ACHN (cell line): Measurements from ENCODE around the gene WDR18.
"Not testable (repeated sequence)": the region's sequence is repeated elsewhere in the genome, so short reads cannot be mapped to it uniquely, and the experiment has no call there.

ENCODE experiments used
- DNase-seq: peaks from one replicate; pipeline ENCODE4 v3.0.0-alpha.2; 2015
- in situ Hi-C: cut with HindIII; loops from 2 replicates; pipeline ENCODE4 v1.10.0; 2017; ENCODE audit warnings: low sequenced_read_pairs, low pct_ligation_motif_present, low pct_unique_long_range_greater_than_20kb

The WDR18 gene

GRCh38 chr19:1013218-1013617 lies 29.1 kb downstream of the WDR18 start:
- no peak for DNase-seq
- in situ Hi-C loops: no loop called here

DNA sequence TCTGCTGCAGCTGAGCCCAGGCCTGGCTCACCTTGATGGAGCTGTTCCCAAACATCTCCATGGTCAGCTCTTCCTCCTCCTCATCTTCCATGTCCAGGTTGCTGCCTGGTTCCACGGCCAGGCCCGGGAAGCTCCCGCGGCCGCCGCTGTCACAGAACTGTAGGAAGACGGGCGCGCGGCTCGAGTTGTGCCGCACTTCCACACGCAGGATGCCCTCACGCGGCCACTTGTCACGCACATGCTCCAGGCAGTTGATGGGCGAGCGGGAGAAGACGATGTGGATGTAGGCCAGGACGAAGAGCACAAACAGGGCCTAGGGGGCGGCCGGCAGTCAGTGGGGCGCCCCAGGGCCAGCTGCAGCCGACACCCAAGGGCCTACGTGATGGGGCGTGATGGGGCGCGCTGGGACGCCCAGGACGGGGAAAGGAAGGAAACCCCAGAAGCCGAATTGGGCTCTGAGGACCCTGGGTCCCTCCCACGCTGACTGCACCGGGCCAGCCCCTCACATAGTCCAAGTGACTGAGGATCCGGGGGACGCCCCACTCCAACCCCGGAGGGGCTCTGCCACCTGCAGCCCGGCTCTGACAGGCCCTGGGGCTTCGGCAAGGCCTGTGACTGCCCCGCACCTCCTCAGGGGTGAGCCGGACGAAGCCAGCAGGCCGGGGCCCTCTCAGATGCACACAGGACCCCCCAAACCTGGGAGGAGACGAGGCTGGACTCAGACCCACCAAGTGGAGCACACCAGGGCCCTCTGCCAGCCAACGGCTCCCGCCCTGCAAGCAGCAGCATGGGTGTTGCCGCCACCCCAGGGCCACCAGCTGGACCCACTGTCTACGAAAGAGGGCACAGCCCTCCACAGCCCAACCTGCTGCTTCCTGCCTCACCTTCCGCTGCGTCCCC lies 30.3 kb downstream of the WDR18 start:
- DNase-seq: no peak
- in situ Hi-C loops: no loop called here

DNA sequence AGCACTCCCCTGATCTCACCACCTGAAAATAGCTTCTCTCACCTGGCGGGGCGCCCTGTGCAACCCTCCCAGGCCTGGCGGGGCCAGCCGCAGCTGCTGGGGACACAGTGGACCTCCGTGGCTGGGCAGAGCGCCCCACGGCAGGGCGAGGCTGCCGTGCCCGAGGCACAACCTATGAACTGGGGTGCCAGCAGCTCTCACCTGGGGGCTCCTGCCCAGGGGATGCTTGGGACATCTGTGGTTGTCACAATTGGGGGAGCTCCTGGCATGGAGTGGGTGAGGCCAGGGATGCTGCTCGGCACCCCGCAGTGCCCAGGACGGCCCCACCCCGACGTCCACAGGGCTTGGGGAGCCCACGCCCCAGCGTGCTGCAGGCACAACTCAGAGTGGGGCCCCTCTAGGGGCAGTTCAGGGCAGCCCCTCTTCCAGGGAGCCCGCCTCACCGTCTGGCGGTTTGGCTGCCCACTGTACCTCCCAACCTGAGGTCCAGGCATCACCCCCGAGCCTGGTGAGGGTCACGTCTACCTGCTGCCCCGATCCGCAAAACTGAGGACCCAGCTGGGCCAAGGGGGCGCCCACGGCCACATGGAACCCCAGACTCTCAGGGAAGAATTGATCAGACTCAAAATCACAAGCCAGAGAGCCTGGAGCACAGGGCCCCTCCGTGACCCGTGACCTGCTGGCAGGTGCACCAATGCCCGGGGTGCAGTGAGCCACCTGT lies 31.1 kb downstream of the WDR18 start:
- in situ Hi-C loops: no loop called here

GRCh38 chr19:1015782-1016646 lies 31.9 kb downstream of the WDR18 start:
- in situ Hi-C loops: no loop called here
- DNase-seq: no peak

More for the DNA sequence above, 31.1 kb downstream of the WDR18 start:
- no peak for DNase-seq

DNA sequence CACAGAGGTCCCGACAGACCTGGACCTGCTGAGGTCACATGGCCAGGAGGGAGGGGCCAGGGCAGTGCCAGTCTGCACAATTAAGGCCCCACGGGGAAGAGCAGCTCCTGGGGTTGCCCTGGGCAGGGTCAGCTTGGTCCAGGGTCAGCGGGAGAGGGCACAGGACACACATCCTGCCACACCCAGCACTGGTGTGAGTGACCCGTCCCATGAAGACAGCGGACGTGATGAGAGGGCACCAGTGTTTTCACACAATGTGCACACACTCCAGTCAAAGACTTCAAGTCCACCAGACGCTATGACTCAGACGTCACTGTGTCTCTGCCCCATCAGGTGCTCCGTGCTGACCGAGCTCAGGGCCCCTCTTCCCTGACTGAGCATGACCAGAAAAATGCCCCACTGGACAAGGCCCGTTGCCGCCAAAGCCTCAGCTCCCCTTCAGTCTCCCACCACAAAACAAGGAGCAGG lies 32.5 kb downstream of the WDR18 start:
- DNase-seq: no peak
- in situ Hi-C loops: no loop called here

GRCh38 chr19:1017115-1017905 lies 33.2 kb downstream of the WDR18 start:
- DNase-seq: no peak
- in situ Hi-C loops: no loop called here

DNA sequence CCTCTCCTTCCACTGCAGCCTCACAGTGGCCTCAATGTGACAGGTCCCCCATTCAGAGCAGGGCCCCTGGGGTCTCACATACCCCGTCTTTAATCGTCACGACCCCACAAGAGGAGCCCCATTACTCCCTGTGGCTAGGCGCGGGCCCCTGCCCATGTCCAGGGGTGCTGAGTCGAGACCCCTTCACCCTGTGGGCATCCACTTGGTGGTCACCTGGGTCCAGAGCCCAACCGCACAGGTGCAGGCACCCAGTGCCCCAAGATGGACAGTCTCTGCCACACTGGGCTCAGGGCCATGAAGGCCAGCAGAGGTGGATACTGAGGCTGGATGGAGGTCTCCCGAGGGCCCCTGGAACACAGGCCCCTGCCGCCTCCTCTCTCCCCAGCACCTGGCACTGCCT lies 33.8 kb downstream of the WDR18 start:
- in situ Hi-C loops: no loop called here
- no peak for DNase-seq

DNA sequence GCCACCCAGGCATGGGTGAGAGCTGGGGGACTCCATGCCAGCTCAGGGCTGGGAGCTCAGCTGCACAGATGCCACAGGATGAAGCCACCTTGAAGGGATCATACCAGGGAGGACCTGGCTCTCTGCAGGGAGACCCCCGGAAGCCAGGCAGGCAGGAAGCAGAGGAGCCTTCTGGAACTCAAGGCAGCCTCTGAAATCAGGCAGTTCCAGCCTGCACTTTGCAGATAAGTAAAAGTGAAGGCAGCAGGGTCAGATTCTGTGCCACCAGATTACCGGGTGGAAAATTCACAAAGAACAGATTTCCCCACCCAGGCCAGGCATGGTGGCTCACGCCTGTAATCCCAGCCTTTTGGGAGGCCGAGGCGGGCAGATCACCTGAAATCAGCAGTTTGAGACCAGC lies 34.2 kb downstream of the WDR18 start:
- no peak for DNase-seq
- in situ Hi-C loops: no loop called here

- DNase-seq: no peak
These were observed 34.9 kb downstream of the WDR18 start for GRCh38 chr19:1018932-1019615.

DNA sequence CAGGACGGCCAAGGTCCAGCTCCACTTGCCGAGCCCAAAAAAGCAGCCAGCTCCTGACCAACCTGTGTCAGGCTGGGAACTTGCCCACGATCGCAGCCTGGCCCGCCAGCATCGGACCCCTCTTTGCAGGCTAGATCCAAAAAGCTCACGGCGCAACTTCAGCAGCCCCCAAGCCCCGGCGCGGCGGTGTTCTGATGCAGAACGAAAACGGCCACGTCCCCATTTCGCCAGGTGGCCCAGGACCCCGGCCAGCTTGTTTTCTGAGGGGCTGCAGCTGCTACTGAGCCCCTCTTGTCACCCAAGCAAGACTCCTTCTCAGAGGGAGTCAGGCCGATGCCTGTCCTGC lies 35.4 kb downstream of the WDR18 start:
- in situ Hi-C loops: no loop called here

More at GRCh38 chr19:1018932-1019615, 34.9 kb downstream of the WDR18 start:
- in situ Hi-C loops: no loop called here

GRCh38 chr19:1019980-1020867 lies 36.1 kb downstream of the WDR18 start:
- DNase-seq: no peak

More for the DNA sequence above, 35.4 kb downstream of the WDR18 start:
- DNase-seq: no peak

GRCh38 chr19:1020868-1021425 lies 36.8 kb downstream of the WDR18 start, which contains the start of gene TMEM259:
Gene TMEM259 (minus strand): TSS chr19:1021123. CDS start chr19:1020996, 127 bp downstream.
- peak; percentile 92 for DNase-seq
- in situ Hi-C loops: no loop called here

More at GRCh38 chr19:1019980-1020867, 36.1 kb downstream of the WDR18 start:
- in situ Hi-C loops: no loop called here

DNA sequence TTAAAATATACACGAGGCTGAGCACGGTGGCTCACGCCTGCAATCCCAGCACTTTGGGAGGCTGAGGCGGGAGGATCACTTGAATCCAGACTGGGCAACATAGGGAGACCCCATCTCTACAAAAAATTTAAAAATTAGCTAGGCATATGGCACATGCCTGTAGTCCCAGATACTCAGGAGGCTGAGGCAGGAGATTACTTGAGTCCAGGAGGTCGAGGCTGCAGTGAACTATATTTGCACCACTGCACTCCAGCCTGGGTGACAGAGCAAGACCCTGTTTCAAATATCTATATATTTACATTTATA lies 39.7 kb downstream of the WDR18 start:
- in situ Hi-C loops: not testable (repeated sequence)

GRCh38 chr19:1025080-1025479 lies 40.9 kb downstream of the WDR18 start:
- DNase-seq: not testable (repeated sequence)

More for the DNA sequence above, 39.7 kb downstream of the WDR18 start:
- DNase-seq: not testable (repeated sequence)

GRCh38 chr19:1025960-1026782 lies 42.0 kb downstream of the WDR18 start, which contains the start of gene CNN2:
Gene CNN2 (plus strand): TSS chr19:1026608. CDS start chr19:1026662, 54 bp downstream.
- peak; percentile 75 for DNase-seq
- in situ Hi-C loops: no loop called here

More at GRCh38 chr19:1025080-1025479, 40.9 kb downstream of the WDR18 start:
- in situ Hi-C loops: not testable (repeated sequence)
